K562 (cell line): ENCODE measurements around the gene FAM24A. TPM values are rescaled to one million over a fixed set of nuclear protein-coding genes. Genes with fewer than 3 reads are reported as not detected.

Source experiments
- ADNP ChIP-seq: fragments of 200-800 bp; sonication (Bioruptor generic); IDR thresholded peaks from 2 replicates; pipeline ENCODE4 v1.6.1; 2016; ENCODE audit warnings: missing genetic modification characterization, missing compliant biosample characterization
- BRD9 ChIP-seq: fragments of 450-650 bp; IDR thresholded peaks from 2 replicates; pipeline ENCODE4 v1.6.1; 2018; ENCODE audit warnings: low read depth; ENCODE audit not compliant: partially characterized antibody
- CBFA2T2 ChIP-seq: fragments of 450-650 bp; conservative IDR thresholded peaks from 2 replicates; pipeline ENCODE4 v1.6.1; 2017; ENCODE audit warnings: mild to moderate bottlenecking
- CEBPG ChIP-seq, 3 experiments: fragments of 200-800 bp in 1 of 3; sonication (Bioruptor generic) in 1 of 3; sonication (generic) in 1 of 3; formaldehyde crosslinking in 1 of 3; IDR thresholded peaks in 2 of 3; conservative IDR thresholded peaks in 1 of 3; 2 replicates each; pipeline versions ENCODE4 v1.6.1 to v1.8.0; 2016 to 2022; ENCODE audit warnings: missing compliant biosample characterization in 2 of 3, missing genetic modification characterization in 2 of 3, mild to moderate bottlenecking in 1 of 3, missing genetic modification reagents in 1 of 3
- CHD4 ChIP-seq: fragments of 200-600 bp; sonication (generic); IDR thresholded peaks from 3 replicates; pipeline ENCODE4 v1.6.1; 2012; ENCODE audit warnings: low read depth, mild to moderate bottlenecking, mixed read lengths, low read length, inconsistent platforms; ENCODE audit not compliant: insufficient read depth, insufficient replicate concordance, poor library complexity, severe bottlenecking
- CUX1 ChIP-seq: fragments of 200-800 bp; sonication (Bioruptor generic); IDR thresholded peaks from 2 replicates; pipeline ENCODE4 v1.6.1; 2016; ENCODE audit warnings: missing genetic modification characterization, missing compliant biosample characterization
- ETS2 ChIP-seq: IDR thresholded peaks from 2 replicates; pipeline ENCODE4 v1.6.1; 2016; ENCODE audit warnings: borderline replicate concordance, missing genetic modification characterization, mild to moderate bottlenecking, moderate library complexity, missing compliant biosample characterization; ENCODE audit not compliant: poor library complexity, severe bottlenecking
- HIVEP1 ChIP-seq: fragments of 250-450 bp; sonication (Bioruptor Pico); IDR thresholded peaks from 2 replicates; pipeline ENCODE4 v1.4.0; 2020; ENCODE audit warnings: mild to moderate bottlenecking
- NCOR1 ChIP-seq: fragments of 450-650 bp; IDR thresholded peaks from 2 replicates; pipeline ENCODE4 v1.6.1; 2016; ENCODE audit warnings: mild to moderate bottlenecking, moderate library complexity
- NUFIP1 ChIP-seq: fragments of 450-650 bp; IDR thresholded peaks from 2 replicates; pipeline ENCODE4 v1.6.1; 2018; ENCODE audit not compliant: partially characterized antibody
- PKNOX1 ChIP-seq: fragments of 450-650 bp; IDR thresholded peaks from 2 replicates; pipeline ENCODE4 v1.6.1; 2016
- PML ChIP-seq: IDR thresholded peaks from 2 replicates; pipeline ENCODE4 v1.6.1; 2012; ENCODE audit warnings: low read length, inconsistent platforms
- PREB ChIP-seq: sonication (generic); formaldehyde crosslinking; IDR thresholded peaks from 2 replicates; pipeline ENCODE4 v1.8.1; 2023; ENCODE audit warnings: mild to moderate bottlenecking, missing genetic modification reagents
- RCOR1 ChIP-seq, 2 experiments: IDR thresholded peaks; 2 replicates each; pipeline ENCODE4 v1.6.1; 2012; ENCODE audit warnings: low read depth in 2 of 2, low read length in 2 of 2, borderline replicate concordance in 1 of 2, improper control_type of control experiment in 1 of 2
- RFX5 ChIP-seq: IDR thresholded peaks from 2 replicates; pipeline ENCODE4 v1.6.1; 2011; ENCODE audit warnings: low read depth, mild to moderate bottlenecking, improper control_type of control experiment, low read length
- RNF2 ChIP-seq: sonication (generic); IDR thresholded peaks from 2 replicates; pipeline ENCODE4 v1.6.1; 2016
- SMARCE1 ChIP-seq: fragments of 450-650 bp; IDR thresholded peaks from 2 replicates; pipeline ENCODE4 v1.7.1; 2016; ENCODE audit warnings: mild to moderate bottlenecking
- SOX6 ChIP-seq: fragments of 450-650 bp; IDR thresholded peaks from 2 replicates; pipeline ENCODE4 v1.6.1; 2014; ENCODE audit warnings: mild to moderate bottlenecking
- ZNF274 ChIP-seq: IDR thresholded peaks from 2 replicates; pipeline ENCODE4 v1.6.1; 2011; ENCODE audit warnings: low read depth, mild to moderate bottlenecking, low read length, moderate library complexity, borderline replicate concordance
- ZNF584 ChIP-seq: fragments of 200-800 bp; sonication (Bioruptor generic); IDR thresholded peaks from 2 replicates; pipeline ENCODE4 v1.6.1; 2016; ENCODE audit warnings: low read depth, mild to moderate bottlenecking, missing genetic modification characterization, missing compliant biosample characterization
- polyA plus RNA-seq, 8 experiments: library from polyadenylated mRNA; depleted of rRNA in 4 of 8; stranded (reverse) in 5 of 8; unstranded in 3 of 8; fragments of >200 nt; fragmentation: Nextera tagmentation in 2 of 8; fragmentation: Illumina TruSeq in 1 of 8; extraction: Ambion mirVana in 2 of 8; extraction: Trizol in 1 of 8; gene quantifications; 2 replicates each; pipeline versions ENCODE4 v1.2.1 to v1.2.3, GENCODE V29; 2011 to 2014; ENCODE audit warnings: inconsistent platforms in 1 of 8, missing spikeins in 1 of 8
- total RNA-seq, 7 experiments: library from RNA; depleted of rRNA in 6 of 7; stranded (reverse); fragments of >200 nt in 6 of 7; fragmentation: Illumina TruSeq in 2 of 7; extraction: Trizol in 2 of 7; gene quantifications; 2 replicates each; pipeline versions ENCODE4 v1.2.1 to v1.2.3, GENCODE V29; 2011 to 2021; ENCODE audit warnings: low replicate concordance in 1 of 7

Gene FAM24A
- total and polyA plus RNA-seq, 9 of the 15 experiments (the other 6 are each of a cell fraction or from before 2014, with no cell fraction given) = not detected

GRCh38 chr10:122931088-122931906, 20.9 kb downstream of the FAM24A start (continued):
- TF ChIP-seq RNF2 (peak; percentile 30; the same call in 1 of the 2 replicates), ADNP (no peak), PREB (CRISPR knock-in tag) (no peak), ZNF274 (no peak), SMARCE1 (peak; percentile 63; the same call in 1 of the 2 replicates), RFX5 (no peak), RCOR1 (IDR thresholded peaks at IDR 0.05; ENCODE audit: borderline replicate concordance in 1 of 2, low read depth in 2 of 2, low read length in 2 of 2) (0 out of 4 replicates have a peak, but pooled peaks of 1 of the 2 experiments have one; percentile 10), PKNOX1 (peak; percentile 57), CUX1 (CRISPR knock-in tag) (0 out of 2 replicates have a peak, but pooled peaks have one; percentile 35), SOX6 (peak; percentile 91), PML (peak; percentile 62; the same call in 1 of the 2 replicates), ETS2 (tag) (no peak), CBFA2T2 (peak; percentile 75), HIVEP1 (no peak), BRD9 (peak; percentile 72), ZNF584 (CRISPR knock-in tag) (no peak), CHD4 (no peak), CEBPG (CRISPR knock-in tag; IDR thresholded peaks at IDR 0.05) (no peak), CEBPG (tag; conservative IDR thresholded peaks at IDR 0.05 in 1 of 2, IDR thresholded peaks at IDR 0.05 in 1 of 2) (peak in 1 of 2 experiments; percentile 4; a peak in 1 of 4 replicates), NUFIP1 (no peak), NCOR1 (peak; percentile 72)
